ENCODE results near the gene CD151.

GRCh38 chr11:824292-824880 is 8.4 kb upstream of the CD151 start:
- TF ChIP-seq CTCF (conservative IDR thresholded peaks at IDR 0.05; ENCODE audit: low read depth, low read length) (no peak), EZH2 (IDR thresholded peaks at IDR 0.05; ENCODE audit: borderline replicate concordance, low read depth, low read length, poor library complexity, severe bottlenecking) (no peak)
